Heart left ventricle (tissue), 16 donors: ENCODE results near the gene RBM44. TPM values are rescaled to one million over a fixed set of nuclear protein-coding genes. Genes with fewer than 3 reads are reported as not detected.

Experiments used
- ATAC-seq, 4 donors: fragments of 200-7000 bp; cut with Tn5 transposase; one replicate each; pipeline ENCODE4 v1.9.1; 2020 to 2022; ENCODE audit warnings: moderate library complexity in 4 of 4, mild to moderate bottlenecking in 3 of 4, moderate number of reproducible peaks in 1 of 4
- DNase-seq, 5 donors: peaks; one replicate each; pipeline ENCODE4 v3.0.0-alpha.2; 2020
- H3K27ac ChIP-seq, 12 donors: fragments of 200-600 bp; sonication (generic) in 4 of 12; one replicate each; pipeline versions ENCODE4 v1.5.0 to v1.8.0; 2016 to 2022; ENCODE audit warnings: mild to moderate bottlenecking in 2 of 12
- H3K27me3 ChIP-seq, 9 donors: fragments of 200-600 bp; sonication (generic) in 2 of 9; one replicate each; pipeline versions ENCODE4 v1.5.1 to v1.8.0; 2016 to 2022; ENCODE audit warnings: mild to moderate bottlenecking in 3 of 9
- H3K36me3 ChIP-seq, 9 donors: fragments of 200-600 bp; sonication (generic) in 2 of 9; one replicate each; pipeline versions ENCODE4 v1.5.0 to v1.8.0; 2018 to 2022; ENCODE audit warnings: mild to moderate bottlenecking in 2 of 9
- H3K4me1 ChIP-seq, 12 donors: fragments of 200-600 bp; sonication (generic) in 4 of 12; one replicate each; pipeline versions ENCODE4 v1.5.0 to v1.8.0; 2016 to 2022; ENCODE audit warnings: mild to moderate bottlenecking in 3 of 12
- H3K4me3 ChIP-seq, 12 donors: fragments of 200-600 bp; sonication (generic) in 4 of 12; one replicate each; pipeline versions ENCODE4 v1.5.0 to v1.8.0; 2017 to 2022; ENCODE audit warnings: mild to moderate bottlenecking in 9 of 12, moderate library complexity in 4 of 12
- H3K9me3 ChIP-seq, 12 donors: fragments of 200-600 bp; sonication (generic) in 4 of 12; one replicate each; pipeline versions ENCODE4 v1.5.0 to v1.8.0; 2016 to 2022; ENCODE audit warnings: mild to moderate bottlenecking in 1 of 12
- POLR2A ChIP-seq, 2 donors: fragments of 450-650 bp; IDR thresholded peaks; one replicate each; pipeline ENCODE4 v1.6.1; 2017; ENCODE audit warnings: antibody characterized with exemption in 2 of 2, mild to moderate bottlenecking in 2 of 2, moderate library complexity in 2 of 2
- WGBS, 4 donors: extraction: QIAGEN DNeasy Blood & Tissue Kit in 2 of 4; methylation state at CpG; one replicate each; pipeline versions ENCODE4 v1.1.5 to v1.1.7; 2013 to 2018; 5-methylcytosine and 5-hydroxymethylcytosine counted together
- intact Hi-C, 10 donors: fragments of 100-400 bp; cut with DNase I; formaldehyde crosslinking; loops; one replicate each; pipeline versions ENCODE4 v1.11.1 to v1.14.2; 2022
- polyA plus RNA-seq, 2 donors: library from polyadenylated mRNA; stranded (reverse); fragments of 200-250 nt; gene quantifications; one replicate each; pipeline ENCODE4 v1.2.3, GENCODE V29; 2013
- total RNA-seq, 9 donors: library from RNA; depleted of rRNA in 2 of 9; stranded (reverse); fragments of >200 nt in 2 of 9; fragmentation: NEBNext Ultra II Directional in 3 of 9; extraction: Animal tissue kit (Norgen Biotek cat#: 25700) in 3 of 9; gene quantifications; one replicate each; pipeline versions ENCODE4 v1.1.0 to v1.2.4, GENCODE V29; 2016 to 2023
- TF ChIP-seq, protein P1 (sequence below), 12 donors: fragments of 200-600 bp; sonication (generic) in 4 of 12; IDR thresholded peaks; one replicate each; pipeline versions ENCODE4 v1.5.0 to v1.8.0; 2018 to 2022; ENCODE audit warnings: antibody characterized with exemption in 12 of 12, mild to moderate bottlenecking in 5 of 12
- donor health status: ischemic (EF 13 %, LVEDD 7.1; RV severe dilation, severe dysfunction).
- donor health status: healthy with polysubstance abuse.
- donor health status: DM: no; HTN: yes; CAD: no.
- donor health status: DM: no; HTN: no; CAD: no.
- donor health status: ischemic (EF 25% LVEDD 6.9; RV normal size, moderate dysfunction).
- donor health status: ischemic (EF 25% LVEDD 5.7; RV mildly dilated, moderate dysfunction).
- donor health status: healthy.
- donor health status: DM: yes; HTN: yes; CAD: no.
- donor health status: ischemic (EF 35%, LVEDD 5.7; RV mildly dilated, moderate dysfunction).
- donor health status: nonischemic (EF 11% LVEDD 7.7; RV severe dilation, severe dysfunction).
- donor health status: DM: yes; HTN: yes; CAD: no.
- donor health status: PGD.
- donor health status: ischemic (EF 29% LVEDD 5.4; RV normal size, mild dysfunction).
- donor health status: nonischemic (EF 23%, LVEDD 6.1; RV moderate dilation, normal function).

RBM44 gene
- total and polyA plus RNA-seq, 11 donors, result 0.16 to 0.94 (median 0.44) TPM

DNA sequence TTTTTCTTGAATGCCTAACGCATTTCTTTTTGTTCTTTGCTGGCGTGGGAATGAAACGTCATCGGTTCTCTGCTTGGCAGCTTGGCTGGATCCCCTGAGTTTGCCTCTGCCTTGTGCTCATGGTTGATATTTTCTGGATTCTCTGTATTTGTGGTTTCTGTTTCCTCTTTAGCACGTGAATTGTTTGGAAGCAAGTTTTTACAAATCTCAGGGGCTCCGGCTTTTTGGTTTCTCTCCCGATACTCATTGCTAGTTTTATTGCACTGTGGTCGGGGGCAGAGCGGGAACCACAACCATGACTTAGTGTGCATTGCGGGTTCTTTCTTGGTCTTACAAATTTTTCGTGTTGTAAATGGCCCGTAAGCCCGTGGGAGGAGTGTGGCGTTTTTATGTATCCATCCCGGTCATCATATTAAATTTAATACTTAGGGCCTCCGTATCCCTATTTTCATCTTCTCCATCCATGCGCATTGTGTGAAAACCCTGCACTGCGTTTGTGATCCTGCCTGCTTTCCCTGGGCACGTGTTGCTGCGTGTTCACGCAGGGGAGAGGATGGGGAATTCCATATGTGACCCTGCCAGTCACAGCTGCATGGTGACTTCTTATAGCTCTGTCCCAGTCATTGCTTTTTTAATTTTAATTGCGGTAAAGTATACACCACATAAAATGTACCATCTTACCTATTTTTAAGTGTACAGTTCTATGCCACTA is 70.2 kb downstream of the RBM44 start:
- DNase-seq, result no peak
- 70 to 75% (median 73%) methylated on average over 22 of the region's 22 CpGs for WGBS, 4 donors
- H3K36me3 ChIP-seq, result no peaks in the 10 kb centered on the region
- peak overlapping the region in 1 of 12 donors; percentile 97 for H3K27ac ChIP-seq
- H3K4me3 ChIP-seq, result no peak overlapping the region
- TF ChIP-seq, protein P1, sequence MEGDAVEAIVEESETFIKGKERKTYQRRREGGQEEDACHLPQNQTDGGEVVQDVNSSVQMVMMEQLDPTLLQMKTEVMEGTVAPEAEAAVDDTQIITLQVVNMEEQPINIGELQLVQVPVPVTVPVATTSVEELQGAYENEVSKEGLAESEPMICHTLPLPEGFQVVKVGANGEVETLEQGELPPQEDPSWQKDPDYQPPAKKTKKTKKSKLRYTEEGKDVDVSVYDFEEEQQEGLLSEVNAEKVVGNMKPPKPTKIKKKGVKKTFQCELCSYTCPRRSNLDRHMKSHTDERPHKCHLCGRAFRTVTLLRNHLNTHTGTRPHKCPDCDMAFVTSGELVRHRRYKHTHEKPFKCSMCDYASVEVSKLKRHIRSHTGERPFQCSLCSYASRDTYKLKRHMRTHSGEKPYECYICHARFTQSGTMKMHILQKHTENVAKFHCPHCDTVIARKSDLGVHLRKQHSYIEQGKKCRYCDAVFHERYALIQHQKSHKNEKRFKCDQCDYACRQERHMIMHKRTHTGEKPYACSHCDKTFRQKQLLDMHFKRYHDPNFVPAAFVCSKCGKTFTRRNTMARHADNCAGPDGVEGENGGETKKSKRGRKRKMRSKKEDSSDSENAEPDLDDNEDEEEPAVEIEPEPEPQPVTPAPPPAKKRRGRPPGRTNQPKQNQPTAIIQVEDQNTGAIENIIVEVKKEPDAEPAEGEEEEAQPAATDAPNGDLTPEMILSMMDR (IDR thresholded peaks at IDR 0.05), result no peak
- no peak for TF ChIP-seq POLR2A (IDR thresholded peaks at IDR 0.05)
- H3K27me3 ChIP-seq, result peaks cover 0 to 6% (median 0%) of the 10 kb centered on the region in 9 donors
- intact Hi-C loops, result loop anchor here in 1 of 10 donors (5.0 kb wide), 1 partner anchor 414 kb away; no protein-coding TSS in a partner anchor
- H3K9me3 ChIP-seq, result no peaks in the 10 kb centered on the region
- no peak for ATAC-seq
- H3K4me1 ChIP-seq, result peaks cover 0 to 61% (median 23%) of the 10 kb centered on the region in 12 donors

DNA sequence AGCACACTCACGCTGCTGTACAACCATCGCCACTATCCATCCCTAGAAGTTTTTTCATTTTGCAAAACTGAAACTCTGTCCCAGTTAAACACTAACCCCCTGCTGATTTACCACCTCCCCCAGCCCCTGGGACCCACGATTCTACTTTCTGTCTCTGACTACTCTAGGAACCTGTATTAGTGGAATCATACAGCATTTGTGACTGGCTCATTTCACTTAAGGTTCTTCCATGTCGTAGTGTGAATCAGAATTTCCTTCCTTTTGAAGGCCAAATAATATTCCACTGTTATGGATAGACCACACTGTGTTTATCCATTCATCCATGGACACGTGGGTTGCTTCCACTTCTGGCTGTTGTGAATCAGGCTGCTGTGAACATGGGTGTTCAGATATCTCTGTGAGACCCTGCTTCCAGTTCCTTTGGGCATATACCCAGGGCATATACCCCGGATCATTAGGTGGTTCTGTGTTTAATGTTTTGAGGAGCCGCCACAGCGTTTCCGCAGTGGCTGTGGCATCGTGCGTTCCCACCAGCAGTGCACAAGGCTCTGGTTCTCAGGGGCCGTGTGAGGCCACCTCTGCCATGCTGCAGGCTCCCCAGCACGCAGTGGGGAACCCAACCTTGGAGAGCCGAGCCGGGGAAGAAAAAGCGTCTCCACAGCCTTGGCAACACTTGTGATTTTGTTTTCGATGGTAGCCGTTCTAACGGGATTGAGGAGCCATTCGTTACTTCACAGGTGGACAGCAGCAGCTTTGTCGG is 70.9 kb downstream of the RBM44 start:
- WGBS, 4 donors, result 94 to 95% (median 95%) methylated on average over 20 to 21 of the region's 21 CpGs
- H3K4me1 ChIP-seq, result peaks cover 0 to 59% (median 22%) of the 10 kb centered on the region in 12 donors
- no peak for DNase-seq
- H3K4me3 ChIP-seq, result no peak overlapping the region
- H3K27ac ChIP-seq, result peak overlapping the region in 1 of 12 donors; percentile 97
- no peaks in the 10 kb centered on the region for H3K9me3 ChIP-seq
- ATAC-seq, result no peak
- intact Hi-C loops, result loop anchor here in 1 of 10 donors (5.0 kb wide), 1 partner anchor 413 kb away; no protein-coding TSS in a partner anchor
- TF ChIP-seq POLR2A (IDR thresholded peaks at IDR 0.05), result no peak
- TF ChIP-seq, protein P1 (IDR thresholded peaks at IDR 0.05), result no peak
- no peaks in the 10 kb centered on the region for H3K36me3 ChIP-seq
- H3K27me3 ChIP-seq, result peaks cover 0 to 6% (median 0%) of the 10 kb centered on the region in 9 donors

DNA sequence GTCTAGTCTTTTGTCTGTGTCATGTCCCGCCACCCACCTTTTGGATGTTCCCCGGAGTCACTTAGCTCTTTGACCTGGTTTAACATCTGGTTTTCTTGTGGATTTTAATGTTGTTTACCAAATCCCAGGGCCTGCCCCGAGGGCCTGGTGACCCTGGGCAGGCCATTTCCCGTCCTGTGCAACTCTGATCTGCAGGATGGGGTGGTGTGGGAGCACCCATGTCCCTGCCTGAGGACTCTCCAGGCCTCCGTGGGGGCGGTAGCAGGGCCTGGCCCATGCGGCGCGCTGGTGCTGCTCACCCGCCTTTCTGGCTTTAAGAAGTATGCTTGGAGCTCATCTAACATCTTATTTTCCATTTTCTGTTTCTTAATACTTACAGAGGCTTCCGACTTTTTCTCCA is 71.5 kb downstream of the RBM44 start:
- H3K27ac ChIP-seq, result peak overlapping the region in 2 of 12 donors; percentile 51 to 97

More for the DNA sequence above, 71.5 kb downstream of the RBM44 start:
- no peak for TF ChIP-seq POLR2A (IDR thresholded peaks at IDR 0.05)
- TF ChIP-seq, protein P1 (IDR thresholded peaks at IDR 0.05), result no peak
- peaks cover 0 to 6% (median 0%) of the 10 kb centered on the region in 9 donors for H3K27me3 ChIP-seq
- H3K9me3 ChIP-seq, result no peaks in the 10 kb centered on the region
- 79 to 87% (median 82%) methylated on average over 11 of the region's 11 CpGs for WGBS, 4 donors
- ATAC-seq (no peak), DNase-seq (no peak)
- H3K36me3 ChIP-seq, result no peaks in the 10 kb centered on the region
- no peak overlapping the region for H3K4me3 ChIP-seq
- H3K4me1 ChIP-seq, result peaks cover 0 to 57% (median 22%) of the 10 kb centered on the region in 12 donors
- intact Hi-C loops, result no loop called here
